CD1c-positive myeloid dendritic cell (primary cell): ENCODE data around the gene ITGB1BP1.
"Not testable (repeated sequence)": the region's sequence is repeated elsewhere in the genome, so short reads cannot be mapped to it uniquely, and the experiment has no call there.

Source experiments
- DNase-seq: peaks from one replicate; pipeline ENCODE4 v3.0.0-alpha.2; 2016; ENCODE audit errors: extremely low spot score

The ITGB1BP1 gene

DNA sequence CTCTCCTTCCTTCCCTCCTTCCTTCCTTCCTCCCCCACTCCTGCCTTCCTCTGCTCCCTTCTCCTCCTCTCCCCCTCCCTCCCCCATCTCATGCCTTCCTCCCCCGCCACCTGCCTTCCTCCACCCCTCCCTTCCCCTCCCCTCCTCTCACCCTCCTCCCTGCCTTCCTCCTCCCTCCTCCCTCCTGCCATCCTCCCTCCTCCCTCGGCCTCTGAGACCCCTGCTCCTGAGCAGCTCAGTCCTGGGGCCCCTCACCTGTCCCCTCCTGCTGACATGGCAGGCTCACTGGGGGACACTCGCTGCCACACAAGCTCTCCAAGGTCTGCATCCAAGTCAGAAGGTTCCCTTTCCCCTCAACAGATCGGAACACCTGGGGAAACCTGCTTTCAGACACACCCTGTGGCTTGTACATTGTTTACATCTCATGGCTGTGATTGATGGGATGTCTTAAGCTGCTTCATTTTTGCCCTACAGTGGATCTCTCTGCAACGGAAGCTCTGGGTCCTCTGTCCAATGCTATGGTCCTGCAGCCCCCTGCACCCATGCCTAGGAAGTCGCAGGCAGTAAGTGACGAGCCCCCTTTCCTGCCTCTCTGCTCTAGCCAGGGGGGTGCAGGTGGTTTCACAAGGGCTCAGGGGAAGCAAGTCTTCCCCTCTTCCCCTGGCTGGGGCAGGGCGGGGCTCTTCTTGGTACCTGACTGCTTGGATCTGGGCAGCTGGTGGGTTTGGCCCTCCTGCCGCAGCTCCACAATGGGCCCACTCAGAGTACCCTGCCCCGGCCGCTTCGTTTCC is 22.9 kb downstream of the ITGB1BP1 start:
- DNase-seq, result no peak

DNA sequence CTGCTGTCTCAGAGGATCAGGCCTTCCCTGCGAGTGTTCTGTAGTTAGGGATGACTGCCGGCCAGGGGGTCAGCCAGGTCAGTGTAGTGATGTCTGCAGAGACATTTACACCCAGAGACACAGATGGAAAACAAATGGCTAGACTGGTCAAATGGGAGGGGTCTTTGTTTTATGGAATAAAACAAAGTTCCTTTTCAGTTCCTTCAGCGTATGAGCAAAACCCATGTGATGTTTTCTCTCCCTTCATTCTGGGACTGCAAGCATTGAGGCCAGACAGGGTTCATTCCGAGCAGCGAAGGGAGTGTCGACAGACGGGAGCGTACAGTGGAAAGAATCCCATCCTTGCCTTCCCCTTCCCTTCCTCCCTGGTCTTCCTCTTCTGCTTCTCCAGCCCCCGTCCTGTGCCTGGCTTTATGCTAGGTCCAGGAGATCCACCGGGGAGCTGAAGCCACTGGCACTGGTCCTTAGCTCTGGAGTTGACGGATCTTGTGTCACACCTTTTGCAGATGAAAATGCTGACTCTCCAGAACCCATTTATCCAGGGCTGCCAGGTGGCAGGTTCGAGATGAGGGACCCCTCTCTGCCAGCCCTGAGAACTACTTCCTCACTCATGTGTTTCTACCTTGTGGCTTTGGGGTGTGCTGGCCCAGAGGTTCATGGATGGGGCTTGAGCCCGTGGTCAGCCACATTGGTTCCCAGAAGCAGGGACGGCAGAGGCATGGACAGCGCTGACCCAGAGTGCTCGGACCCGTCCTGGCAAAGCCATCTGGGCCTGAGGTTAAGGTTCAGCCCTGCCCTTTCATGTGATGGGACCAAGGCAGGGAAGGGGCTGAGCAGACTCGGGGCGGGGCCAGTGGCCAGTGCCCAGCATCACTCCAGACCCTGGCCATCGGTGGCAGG is 24.2 kb downstream of the ITGB1BP1 start:
- no peak for DNase-seq

DNA sequence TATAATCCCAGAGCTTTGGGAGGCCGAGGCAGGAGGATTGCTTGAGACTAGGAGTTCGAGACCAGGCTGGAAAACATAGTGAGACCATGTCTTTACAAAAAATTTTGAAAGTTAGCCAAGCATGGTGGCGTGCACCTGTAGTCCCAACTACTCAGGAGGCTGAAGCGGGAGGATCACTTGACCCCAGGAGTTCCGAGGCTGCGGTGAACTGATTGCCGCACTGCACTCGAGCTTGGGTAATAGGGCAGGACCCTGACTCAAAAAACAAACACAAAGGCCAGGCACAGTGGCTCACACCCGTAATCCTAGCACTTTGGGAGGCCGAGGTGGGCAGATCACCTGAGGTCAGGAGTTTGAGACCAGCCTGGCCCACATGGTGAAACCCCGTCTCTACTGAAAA is 25.1 kb downstream of the ITGB1BP1 start:
- not testable (repeated sequence) for DNase-seq

DNA sequence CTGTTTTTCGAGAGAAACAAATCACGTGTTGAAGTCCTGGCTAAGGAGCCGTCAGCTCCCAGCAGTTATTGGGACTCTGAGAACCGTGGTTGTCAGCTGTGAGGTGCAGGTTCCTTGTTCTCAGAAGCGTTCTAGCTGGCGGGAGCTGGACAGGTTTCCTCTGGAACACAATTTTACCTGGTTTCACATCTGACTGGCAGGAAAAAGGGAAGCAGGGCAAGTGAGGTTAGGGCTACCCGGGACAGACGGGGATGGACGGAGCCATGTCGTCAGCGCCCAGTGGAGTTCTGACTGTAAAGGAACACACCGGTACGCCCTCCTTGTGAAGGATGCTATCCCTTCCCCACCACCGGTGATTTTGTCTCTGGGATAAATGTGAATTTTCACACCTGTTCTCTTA is 26.1 kb downstream of the ITGB1BP1 start:
- DNase-seq, result no peak

DNA sequence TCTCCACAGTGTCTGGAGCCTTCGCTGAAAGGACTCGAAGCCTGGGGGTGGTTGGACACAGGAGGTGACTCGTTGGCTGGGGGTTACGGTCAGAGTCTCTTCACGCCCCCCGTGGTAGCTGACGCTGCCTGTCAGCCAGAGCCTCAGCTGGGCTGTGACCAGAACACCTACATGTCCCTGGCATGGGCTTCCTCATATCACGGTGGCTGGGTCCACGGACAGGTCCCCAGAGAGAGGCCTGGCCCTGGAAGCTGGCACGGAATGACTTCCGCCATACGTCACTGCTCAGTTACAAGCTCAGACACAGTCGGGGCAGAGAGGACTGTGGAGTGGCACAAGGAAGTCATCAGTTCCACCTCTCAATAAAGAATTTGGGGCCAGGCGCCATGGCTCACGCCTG is 28.5 kb downstream of the ITGB1BP1 start:
- no peak for DNase-seq

DNA sequence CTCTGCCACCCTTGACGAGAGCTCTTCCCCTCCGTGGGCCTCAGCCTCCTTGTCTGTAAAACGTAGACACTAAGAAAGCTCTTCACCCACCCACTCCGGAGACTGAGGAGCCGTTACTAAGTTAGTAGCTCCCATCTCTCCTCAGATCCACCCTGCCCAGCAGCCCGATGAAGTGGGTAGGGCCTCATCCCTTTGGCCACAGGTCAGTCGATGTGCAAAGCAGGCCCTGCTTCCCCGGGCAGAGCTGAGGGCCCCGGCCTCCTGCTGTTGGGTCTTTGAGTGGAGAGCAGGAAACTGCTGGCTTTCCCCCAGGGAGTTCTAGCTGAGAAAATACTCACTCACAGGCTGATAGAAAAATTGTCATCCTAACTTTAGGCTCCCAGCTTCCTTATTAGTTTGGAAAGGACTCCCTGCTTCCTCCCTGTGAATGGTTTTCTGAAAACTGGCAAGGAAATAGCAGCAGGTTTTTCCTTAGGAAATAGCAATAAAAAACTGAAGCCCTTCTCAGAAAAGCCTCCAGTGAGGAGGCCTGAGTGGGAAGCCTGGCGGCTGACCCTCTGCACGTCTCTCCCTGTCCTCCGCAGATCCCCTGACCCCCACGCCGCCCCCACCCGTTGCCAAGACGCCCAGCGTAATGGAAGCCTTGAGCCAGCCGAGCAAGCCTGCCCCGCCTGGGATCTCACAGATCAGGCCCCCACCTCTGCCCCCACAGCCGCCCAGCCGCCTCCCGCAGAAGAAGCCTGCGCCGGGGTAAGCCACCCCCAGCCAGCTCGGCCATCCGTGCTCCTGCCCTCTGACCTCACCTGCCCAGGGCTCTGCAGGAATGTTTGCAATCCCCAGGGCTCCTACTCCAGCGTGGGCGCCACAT is 30.2 kb downstream of the ITGB1BP1 start:
- DNase-seq, result no peak

DNA sequence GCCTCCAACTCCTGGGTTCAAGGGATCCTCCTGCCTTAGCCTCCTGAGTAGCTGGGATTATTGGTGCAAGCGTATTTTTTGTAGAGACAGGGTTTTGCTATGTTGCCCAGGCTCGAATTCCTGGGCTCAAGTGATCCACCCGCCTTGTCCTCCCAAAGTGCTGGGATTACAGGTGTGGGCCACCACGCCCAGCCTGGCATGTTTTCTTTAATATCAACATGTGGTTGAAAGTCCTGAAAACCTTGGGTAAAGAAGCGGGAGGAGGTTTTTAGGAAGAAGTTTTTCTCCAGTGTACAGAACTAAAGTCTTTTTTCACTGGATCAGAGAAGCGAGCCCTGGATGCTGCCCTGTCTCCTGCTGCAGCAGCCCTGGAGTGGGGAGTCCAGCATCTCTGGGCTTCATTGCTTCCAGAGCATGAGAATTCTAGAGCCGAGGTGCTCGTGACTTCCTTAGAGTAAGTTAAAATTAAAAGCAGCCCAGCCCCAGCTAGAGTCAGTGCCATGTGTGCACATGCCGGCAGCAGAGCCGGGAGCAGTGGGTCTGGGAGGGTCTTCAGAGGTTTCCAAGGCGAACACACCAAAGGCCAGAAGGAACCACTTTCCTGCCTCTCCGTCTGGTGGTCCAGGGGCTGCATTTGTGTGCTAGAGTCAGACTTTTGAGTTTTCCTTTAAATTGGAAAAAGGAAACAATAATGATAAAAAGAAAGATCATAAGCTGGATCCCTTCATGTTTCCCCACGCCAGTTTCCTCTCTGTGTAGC is 31.2 kb downstream of the ITGB1BP1 start:
- no peak for DNase-seq

DNA sequence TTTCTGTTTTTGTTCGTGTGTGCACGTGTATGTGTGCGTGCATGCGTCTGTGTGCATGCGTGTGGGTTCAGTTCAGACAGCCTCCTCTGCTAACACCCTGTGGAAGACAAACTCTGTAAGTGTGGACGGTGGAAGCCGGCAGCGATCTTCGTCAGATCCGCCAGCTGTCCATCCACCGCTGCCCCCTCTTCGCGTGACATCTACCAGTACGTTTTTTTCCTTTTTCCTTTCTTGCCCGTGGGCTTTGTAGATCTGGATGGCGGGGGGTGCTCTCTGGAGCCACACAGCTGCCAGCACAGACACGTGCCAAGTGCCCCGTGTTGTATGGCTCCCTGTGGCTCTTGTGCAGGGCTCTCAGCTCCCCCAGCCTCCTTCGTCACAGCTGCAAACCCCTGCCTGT is 32.3 kb downstream of the ITGB1BP1 start:
- no peak for DNase-seq

DNA sequence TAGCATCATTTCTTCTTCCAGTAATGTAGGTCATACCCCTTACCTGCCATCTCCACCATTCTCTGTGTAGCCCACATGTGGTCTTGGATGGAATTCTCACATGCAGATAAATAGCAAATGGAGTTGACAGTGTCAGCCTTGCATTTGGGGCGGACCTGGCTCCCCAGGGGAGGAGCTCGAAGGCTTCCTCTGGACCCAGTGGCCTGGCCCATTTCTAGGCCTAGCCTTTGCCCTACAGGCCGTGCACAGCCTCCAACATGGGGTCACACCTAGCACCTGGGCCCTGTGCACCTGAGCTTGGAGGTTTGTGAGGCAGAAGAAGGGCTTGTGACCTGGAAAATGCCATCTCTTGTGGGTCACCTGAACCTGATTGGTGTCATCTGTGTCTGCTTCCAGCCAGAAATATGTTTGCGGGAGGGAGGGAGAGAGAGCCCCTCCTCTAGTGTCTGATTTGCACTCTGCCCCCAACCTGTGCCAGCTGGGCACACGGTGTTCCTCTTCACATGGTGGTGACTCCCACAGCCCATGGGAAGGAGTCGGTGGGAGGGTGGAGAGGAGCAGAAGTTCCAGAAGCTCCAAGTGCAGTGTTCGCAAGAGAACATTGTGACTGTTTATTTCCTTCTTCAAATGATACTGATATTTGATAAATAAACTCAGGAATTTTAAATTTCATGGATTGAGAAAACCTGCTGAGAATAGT is 33.0 kb downstream of the ITGB1BP1 start:
- no peak for DNase-seq

DNA sequence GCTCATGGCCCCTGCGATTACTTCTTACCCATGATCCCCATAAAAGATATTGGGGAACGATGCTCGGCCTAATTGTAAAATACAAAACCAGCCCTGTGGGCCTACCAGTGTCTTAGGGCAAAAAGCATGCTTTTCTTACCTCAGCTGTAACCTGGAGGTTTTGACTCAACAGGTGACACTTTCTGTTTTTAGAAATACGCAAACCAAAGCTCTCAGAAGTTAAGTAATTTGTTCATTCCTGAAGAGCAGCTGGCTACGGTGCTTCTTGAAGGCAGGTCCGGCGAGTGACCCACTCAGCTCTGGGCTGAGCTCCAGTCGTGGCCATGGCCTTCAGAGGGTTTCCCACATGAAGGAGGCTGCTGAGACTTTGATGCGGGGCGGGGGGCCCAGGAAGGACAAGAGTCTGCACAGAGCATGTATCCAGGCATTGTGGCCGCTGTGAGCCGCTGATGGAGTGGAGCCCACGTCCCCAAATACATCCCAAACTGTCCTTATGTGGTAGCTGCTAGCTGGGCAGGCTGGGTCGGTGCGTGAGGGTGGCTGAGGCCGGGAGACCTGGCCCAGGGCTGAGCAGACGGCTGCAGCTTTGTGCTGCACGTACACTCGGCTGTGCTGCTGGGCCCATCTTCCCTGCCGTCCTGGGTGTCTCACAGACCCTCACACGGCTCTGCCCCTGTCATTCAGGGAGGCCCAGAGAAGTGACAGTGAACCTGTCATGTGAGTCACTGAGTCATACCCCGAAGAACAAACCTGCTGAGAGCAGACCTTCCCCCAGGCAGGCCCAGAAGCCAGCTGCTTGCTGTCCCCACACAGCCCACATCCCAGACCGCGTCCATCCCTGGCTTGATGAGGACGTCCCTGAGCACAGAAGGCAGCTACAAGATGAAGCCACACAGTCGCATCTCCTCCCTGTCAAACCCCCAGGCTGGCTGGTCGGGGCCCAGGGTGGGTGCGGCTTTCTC is 34.1 kb downstream of the ITGB1BP1 start:
- DNase-seq, result no peak

DNA sequence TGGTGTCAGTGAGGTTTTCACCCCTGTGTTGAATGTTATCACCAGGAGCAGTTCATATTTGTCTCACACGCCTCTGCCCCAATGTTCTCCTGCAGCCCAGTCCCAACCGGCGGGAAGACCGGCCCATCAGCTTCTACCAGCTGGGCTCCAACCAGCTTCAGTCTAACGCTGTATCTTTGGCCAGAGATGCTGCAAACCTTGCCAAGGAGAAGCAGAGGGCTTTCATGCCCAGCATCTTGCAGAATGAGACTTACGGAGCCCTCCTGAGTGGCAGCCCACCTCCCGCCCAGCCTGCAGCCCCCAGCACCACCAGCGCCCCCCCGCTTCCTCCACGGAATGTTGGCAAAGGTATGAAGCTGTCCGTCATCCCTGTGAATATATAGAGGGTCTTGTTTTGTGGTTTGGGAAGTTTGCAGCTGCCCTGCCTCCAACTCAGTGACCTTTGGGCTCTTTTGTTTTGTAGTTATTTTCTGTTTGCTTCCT is 35.1 kb downstream of the ITGB1BP1 start:
- no peak for DNase-seq

DNA sequence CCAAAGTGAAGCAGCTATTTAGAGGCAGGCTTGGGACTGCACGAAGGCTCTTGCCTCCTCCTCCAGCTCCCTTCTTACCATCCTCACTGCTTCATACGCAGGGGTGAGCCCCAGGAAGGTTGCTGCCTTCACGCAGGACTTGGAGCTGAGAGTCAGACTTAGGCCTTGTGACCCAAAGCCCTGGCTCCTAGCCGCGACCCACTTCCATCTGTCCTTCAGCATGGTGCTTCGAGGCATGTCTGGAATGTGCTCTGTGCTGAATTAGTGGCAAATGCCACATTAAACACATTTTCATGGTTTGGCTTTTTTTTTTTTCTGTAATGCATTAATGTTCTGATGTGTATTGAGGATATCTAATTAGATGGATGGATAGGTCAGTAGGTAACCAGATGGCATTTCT is 37.5 kb downstream of the ITGB1BP1 start:
- no peak for DNase-seq

DNA sequence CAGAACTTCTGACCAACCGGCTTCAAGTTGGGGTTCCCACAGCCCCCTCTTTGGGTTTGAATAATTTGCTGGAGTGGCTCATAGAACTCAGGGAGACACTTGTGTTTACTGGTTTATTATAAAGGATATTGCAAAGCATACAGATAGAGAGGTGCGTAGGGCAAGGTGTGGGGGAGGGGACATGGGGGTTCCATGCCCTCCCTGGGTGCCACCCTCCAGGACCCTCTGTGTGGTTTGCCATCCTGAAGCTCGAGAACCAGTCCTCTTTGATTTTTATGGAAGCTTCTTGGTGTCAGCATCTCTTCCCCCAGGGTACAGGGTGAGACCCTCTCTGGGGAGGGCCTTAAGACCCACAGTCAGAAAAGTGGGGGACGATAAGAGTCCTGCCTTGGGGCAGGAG is 38.8 kb downstream of the ITGB1BP1 start:
- DNase-seq, result no peak

DNA sequence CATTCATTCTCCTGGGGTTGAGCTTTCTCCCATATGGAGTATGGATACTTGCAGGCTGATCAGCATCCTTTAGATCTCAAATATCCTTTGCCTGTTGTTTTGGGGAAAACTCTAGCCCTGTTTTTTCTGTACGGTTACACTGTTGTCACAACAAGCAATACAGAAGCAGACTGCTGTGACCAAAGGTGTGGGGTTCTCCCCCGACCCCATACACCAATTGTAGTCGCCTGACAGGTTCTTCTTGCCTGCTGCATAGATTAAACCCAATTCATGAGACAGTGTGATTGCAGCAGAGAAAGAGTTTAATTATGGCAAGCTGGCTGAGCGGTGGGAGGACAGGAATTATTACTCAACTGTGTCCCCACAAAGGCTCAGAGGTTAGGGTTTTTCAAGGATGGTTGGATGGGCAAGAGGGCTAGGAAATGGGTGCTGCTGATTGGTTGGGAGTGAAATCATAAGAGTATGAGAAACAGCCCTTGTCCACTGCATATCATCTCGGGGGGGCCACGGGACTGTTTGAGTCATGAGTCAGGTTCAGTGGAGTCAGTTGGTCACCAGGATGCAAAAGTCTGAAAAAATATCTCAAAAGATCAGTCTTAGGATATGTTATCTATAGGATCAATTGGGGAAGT is 40.6 kb downstream of the ITGB1BP1 start:
- no peak for DNase-seq

DNA sequence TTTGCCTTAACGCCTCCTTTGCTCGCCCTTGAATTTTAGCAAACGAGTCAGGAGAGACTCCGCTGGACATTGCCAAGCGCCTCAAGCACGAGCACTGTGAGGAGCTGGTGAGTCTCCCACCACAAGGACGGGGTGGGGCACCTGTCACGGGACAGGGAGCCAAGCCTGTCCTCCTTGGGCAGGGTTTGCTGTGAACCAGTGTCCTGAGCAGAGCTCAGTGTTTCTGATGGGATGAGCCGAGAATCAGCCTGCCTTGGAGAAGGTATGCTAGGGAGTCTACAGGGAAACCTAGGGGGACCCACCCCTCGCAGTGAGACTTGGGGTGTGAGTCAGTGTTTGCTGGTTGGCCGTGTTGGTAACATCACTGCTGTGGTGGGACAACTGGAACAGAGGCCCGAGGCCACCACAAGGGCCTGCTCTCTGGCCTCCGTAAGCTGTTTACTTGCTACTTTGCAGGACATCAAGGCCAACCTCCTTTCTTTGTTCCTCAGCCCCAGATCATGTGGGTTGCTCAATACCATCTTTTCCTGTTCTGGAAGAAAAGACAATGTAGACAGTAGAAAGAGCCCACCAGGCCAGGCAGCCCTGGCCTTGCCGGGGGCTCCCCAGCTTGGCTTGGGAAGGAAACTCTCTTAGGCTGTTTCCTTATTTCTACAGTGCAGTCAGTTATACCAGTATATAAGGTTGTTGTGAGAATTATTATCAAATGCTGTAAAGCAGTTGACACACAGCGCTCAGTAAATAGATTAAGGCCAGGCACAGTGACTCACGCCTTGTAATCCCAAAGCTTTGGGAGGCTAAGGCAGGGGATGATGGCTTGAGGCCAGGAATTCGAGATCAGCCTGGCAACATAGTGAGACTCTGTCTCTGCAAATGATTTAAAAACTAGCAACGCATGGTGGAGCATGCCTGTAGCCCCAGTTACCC is 42.4 kb downstream of the ITGB1BP1 start:
- DNase-seq, result no peak

DNA sequence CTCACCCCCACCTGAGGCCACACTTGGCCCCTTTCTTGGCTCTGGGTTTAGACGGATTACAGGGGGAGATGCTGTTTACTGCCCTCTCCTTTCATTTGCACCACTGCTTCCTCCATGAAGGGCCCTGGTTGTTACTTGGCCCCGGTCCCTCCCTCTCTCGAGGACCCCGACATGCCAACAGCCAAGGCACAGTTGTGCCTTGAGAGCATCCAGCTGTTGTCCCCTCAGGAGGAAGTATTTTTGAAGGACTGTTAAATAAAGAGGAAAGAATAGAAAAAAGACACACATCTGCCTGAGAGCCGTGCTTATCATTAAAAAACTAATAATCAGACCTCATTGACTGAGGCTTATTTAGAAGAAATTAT is 44.0 kb downstream of the ITGB1BP1 start:
- no peak for DNase-seq

DNA sequence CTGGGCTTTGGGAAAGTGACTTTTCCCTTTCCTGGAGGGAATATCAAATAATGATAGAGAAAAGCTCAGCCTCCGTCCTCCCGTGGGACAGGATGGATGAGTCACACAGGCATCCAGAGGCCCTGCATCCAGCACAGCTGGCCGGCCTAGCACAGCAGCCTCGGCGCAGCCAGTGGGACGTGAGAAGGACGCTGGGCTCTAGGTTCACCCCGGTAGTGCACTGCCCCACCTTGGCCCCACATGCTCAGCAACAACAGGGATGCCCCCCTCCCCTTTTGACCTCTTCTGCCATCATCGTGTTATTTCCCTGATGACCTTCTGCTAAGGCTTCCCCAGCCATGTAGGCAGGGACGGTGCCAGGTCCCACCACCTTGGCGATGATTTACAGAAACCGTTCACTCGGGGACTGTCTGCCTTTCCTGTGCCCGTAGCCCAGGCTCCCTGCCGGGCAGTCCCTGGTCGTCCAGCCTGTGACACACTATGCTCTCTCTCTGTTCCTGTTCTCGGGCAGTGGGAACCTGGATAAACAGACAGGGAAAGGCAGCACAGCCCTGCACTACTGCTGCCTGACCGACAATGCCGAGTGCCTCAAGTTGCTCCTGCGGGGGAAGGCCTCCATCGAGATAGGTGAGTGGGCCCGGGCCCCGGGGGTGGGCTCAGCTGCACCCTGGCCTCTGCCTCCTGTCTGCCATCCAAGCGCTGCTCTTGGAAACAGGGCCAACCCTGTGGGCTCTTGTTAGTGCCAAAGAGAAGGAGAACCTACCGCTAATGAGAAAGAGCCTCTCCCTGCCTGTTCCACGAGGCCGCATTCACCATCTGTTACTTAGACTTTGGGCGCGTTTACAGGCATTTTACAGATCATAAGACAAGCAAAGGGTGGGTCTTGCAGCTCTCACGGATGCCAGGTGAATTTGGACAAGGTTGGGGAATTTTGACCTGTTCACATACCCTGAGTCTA is 44.6 kb downstream of the ITGB1BP1 start:
- DNase-seq, result no peak
